Sigmoid colon (tissue), 7 donors: ENCODE data around the gene FBXO9. TPM values are rescaled to one million over a fixed set of nuclear protein-coding genes. Genes with fewer than 3 reads are reported as not detected.

ENCODE experiments used
- DNase-seq: peaks from one replicate; pipeline ENCODE4 v3.0.0-alpha.2; 2019
- H3K27ac ChIP-seq, 4 donors: fragments of 200-600 bp; sonication (generic); one replicate each; pipeline ENCODE4 v1.5.1; 2016 to 2019; ENCODE audit warnings: mild to moderate bottlenecking in 1 of 4
- H3K27me3 ChIP-seq, 3 donors: fragments of 200-600 bp; sonication (generic); one replicate each; pipeline ENCODE4 v1.5.1; 2019; ENCODE audit warnings: mild to moderate bottlenecking in 1 of 3
- H3K36me3 ChIP-seq, 4 donors: fragments of 200-600 bp; sonication (generic); one replicate each; pipeline ENCODE4 v1.5.1; 2016 to 2019
- H3K4me1 ChIP-seq, 4 donors: fragments of 200-600 bp; sonication (generic); one replicate each; pipeline ENCODE4 v1.5.1; 2017 to 2019
- H3K4me3 ChIP-seq, 4 donors: fragments of 200-600 bp; sonication (generic); one replicate each; pipeline ENCODE4 v1.5.1; 2017 to 2019; ENCODE audit warnings: mild to moderate bottlenecking in 2 of 4, moderate library complexity in 1 of 4
- H3K9me3 ChIP-seq, 4 donors: fragments of 200-600 bp in 3 of 4; sonication (generic) in 3 of 4; one replicate each; pipeline versions ENCODE4 v1.5.1 to v1.6.1; 2013 to 2019
- CTCF ChIP-seq, 4 experiments: fragments of 450-650 bp in 3 of 4; fragments of 200-600 bp in 1 of 4; IDR thresholded peaks; one replicate each; pipeline ENCODE4 v1.5.1; 2016 to 2019; ENCODE audit warnings: antibody characterized with exemption in 4 of 4, mild to moderate bottlenecking in 3 of 4, moderate library complexity in 2 of 4
- EP300 ChIP-seq, 4 donors: sonication (generic); formaldehyde crosslinking; IDR thresholded peaks; one replicate each; pipeline ENCODE4 v1.6.1; 2017; ENCODE audit warnings: antibody characterized with exemption in 4 of 4
- POLR2A ChIP-seq, 2 donors: fragments of 450-650 bp; IDR thresholded peaks; one replicate each; pipeline ENCODE4 v1.6.1; 2016; ENCODE audit warnings: antibody characterized with exemption in 2 of 2, mild to moderate bottlenecking in 2 of 2, moderate library complexity in 2 of 2
- POLR2AphosphoS5 ChIP-seq, 4 donors: sonication (generic); formaldehyde crosslinking; IDR thresholded peaks; one replicate each; pipeline ENCODE4 v1.6.1; 2017; ENCODE audit warnings: antibody characterized with exemption in 4 of 4
- WGBS, 2 donors: extraction: QIAGEN DNeasy Blood & Tissue Kit; methylation state at CpG; one replicate each; pipeline ENCODE4 v1.1.7; 2013; 5-methylcytosine and 5-hydroxymethylcytosine counted together
- intact Hi-C: fragments of 100-400 bp; cut with DNase I; formaldehyde crosslinking; loops from one replicate; pipeline ENCODE4 v1.15.1; 2023
- polyA plus RNA-seq, 3 donors: library from polyadenylated mRNA; stranded (reverse); fragments of 200-250 nt; gene quantifications; one replicate each; pipeline ENCODE4 v1.2.3, GENCODE V29; 2013
- total RNA-seq, 4 donors: library from RNA; depleted of rRNA; stranded (reverse); fragments of >200 nt; gene quantifications; one replicate each; pipeline ENCODE4 v1.1.0, GENCODE V29; 2016
- donor health status: healthy with polysubstance abuse.
- donor health status: Bipolar disorder and iron deficiency.
- donor health status: healthy.

FBXO9 gene
- total and polyA plus RNA-seq, 7 donors = 22.4 to 63.1 (median 41.9) TPM

- no peak for DNase-seq
- no peaks in the 10 kb centered on the region for H3K27me3 ChIP-seq
- no peak overlapping the region for H3K27ac ChIP-seq
- no peaks in the 10 kb centered on the region for H3K4me1 ChIP-seq
- no peak overlapping the region for H3K4me3 ChIP-seq
- H3K36me3 ChIP-seq = peaks cover 0 to 51% (median 11%) of the 10 kb centered on the region in 4 donors
- H3K9me3 ChIP-seq = no peaks in the 10 kb centered on the region
- intact Hi-C loops = no loop called here
- 90 to 92% methylated on average over 1 of the region's 1 CpG for WGBS, 2 donors
- TF ChIP-seq EP300 (IDR thresholded peaks at IDR 0.05) = no peak
- TF ChIP-seq POLR2AphosphoS5 (IDR thresholded peaks at IDR 0.05) = no peak
- TF ChIP-seq CTCF (IDR thresholded peaks at IDR 0.05) = no peak
- no peak for TF ChIP-seq POLR2A (IDR thresholded peaks at IDR 0.05)
Measured at GRCh38 chr6:53023323-53023722, 41.9 kb upstream of the FBXO9 start.

GRCh38 chr6:53026526-53026925 is 38.7 kb upstream of the FBXO9 start:
- no peak overlapping the region for H3K27ac ChIP-seq
- H3K4me1 ChIP-seq = no peaks in the 10 kb centered on the region
- no peak for TF ChIP-seq POLR2AphosphoS5 (IDR thresholded peaks at IDR 0.05)
- no peak for TF ChIP-seq POLR2A (IDR thresholded peaks at IDR 0.05)
- TF ChIP-seq EP300 (IDR thresholded peaks at IDR 0.05) = no peak
- H3K9me3 ChIP-seq = no peaks in the 10 kb centered on the region
- H3K36me3 ChIP-seq = peaks cover 3 to 69% (median 8%) of the 10 kb centered on the region in 4 donors
- WGBS, 2 donors = 90 to 92% methylated on average over 3 of the region's 3 CpGs
- DNase-seq = no peak
- no peak overlapping the region for H3K4me3 ChIP-seq
- H3K27me3 ChIP-seq = no peaks in the 10 kb centered on the region
- intact Hi-C loops = no loop called here

- H3K9me3 ChIP-seq = no peaks in the 10 kb centered on the region
- peaks cover 4 to 76% (median 8%) of the 10 kb centered on the region in 4 donors for H3K36me3 ChIP-seq
- 92 to 93% methylated on average over 5 of the region's 5 CpGs for WGBS, 2 donors
- no peaks in the 10 kb centered on the region for H3K27me3 ChIP-seq
- no peak overlapping the region for H3K4me3 ChIP-seq
- intact Hi-C loops = no loop called here
- TF ChIP-seq CTCF (IDR thresholded peaks at IDR 0.05) (no peak), EP300 (IDR thresholded peaks at IDR 0.05) (no peak), POLR2AphosphoS5 (IDR thresholded peaks at IDR 0.05) (no peak), POLR2A (IDR thresholded peaks at IDR 0.05) (no peak)
- no peak for DNase-seq
- H3K4me1 ChIP-seq = peaks cover 0 to 2% (median 0%) of the 10 kb centered on the region in 4 donors
- no peak overlapping the region for H3K27ac ChIP-seq
Measured at GRCh38 chr6:53027131-53027718, 38.0 kb upstream of the FBXO9 start.

- intact Hi-C loops = no loop called here
- WGBS, 2 donors = 41 to 81% methylated on average over 1 of the region's 1 CpG
- DNase-seq = no peak
- TF ChIP-seq POLR2A (IDR thresholded peaks at IDR 0.05) (no peak), POLR2AphosphoS5 (IDR thresholded peaks at IDR 0.05) (no peak), EP300 (IDR thresholded peaks at IDR 0.05) (no peak), CTCF (IDR thresholded peaks at IDR 0.05) (no peak)
- Histone ChIP-seq H3K4me3 (no peak overlapping the region), H3K27me3 (no peaks in the 10 kb centered on the region), H3K9me3 (no peaks in the 10 kb centered on the region), H3K4me1 (peaks cover 0 to 15% (median 10%) of the 10 kb centered on the region in 4 donors), H3K36me3 (peaks cover 4 to 77% (median 8%) of the 10 kb centered on the region in 4 donors), H3K27ac (no peak overlapping the region)
Measured at GRCh38 chr6:53028467-53028866, 36.7 kb upstream of the FBXO9 start.

GRCh38 chr6:53029257-53029656 is 35.9 kb upstream of the FBXO9 start:
- no peak overlapping the region for H3K27ac ChIP-seq
- no peaks in the 10 kb centered on the region for H3K9me3 ChIP-seq
- no peaks in the 10 kb centered on the region for H3K27me3 ChIP-seq
- no peak for DNase-seq
- H3K4me3 ChIP-seq = no peak overlapping the region
- peaks cover 4 to 76% (median 8%) of the 10 kb centered on the region in 4 donors for H3K36me3 ChIP-seq
- H3K4me1 ChIP-seq = peaks cover 0 to 22% (median 18%) of the 10 kb centered on the region in 4 donors
- no peak for TF ChIP-seq EP300 (IDR thresholded peaks at IDR 0.05)
- TF ChIP-seq POLR2A (IDR thresholded peaks at IDR 0.05) = no peak
- TF ChIP-seq POLR2AphosphoS5 (IDR thresholded peaks at IDR 0.05) = no peak
- TF ChIP-seq CTCF (IDR thresholded peaks at IDR 0.05) = no peak
- intact Hi-C loops = no loop called here
